ENCODE measurements around the gene COL4A6.

The COL4A6 gene

GRCh38 chrX:108268434-108269080 lies 169.7 kb downstream of the COL4A6 start:
- no peak overlapping the region for H3K27ac ChIP-seq (ENCODE audit: low read depth, low read length)

GRCh38 chrX:108267557-108267956 lies 170.7 kb downstream of the COL4A6 start:
- Histone ChIP-seq H3K27me3 (ENCODE audit: control insufficient read depth, low read length) (no peaks in the 10 kb centered on the region), H3K9me2 (replicated peaks; ENCODE audit: control insufficient read depth, low read length) (no peaks in the 10 kb centered on the region), H3F3A (ENCODE audit: control insufficient read depth, insufficient read depth) (no peaks in the 10 kb centered on the region), H3K27ac (ENCODE audit: low read depth, low read length) (no peak overlapping the region), H3K4me1 (ENCODE audit: control insufficient read depth, low read length) (no peaks in the 10 kb centered on the region), H3K4me3 (ENCODE audit: low read length) (no peak overlapping the region), H3K9me3 (ENCODE audit: control insufficient read depth, insufficient read depth, low read length) (no peaks in the 10 kb centered on the region), H3K36me3 (ENCODE audit: control insufficient read depth, low read length) (no peaks in the 10 kb centered on the region), H3K79me2 (ENCODE audit: control insufficient read depth, low read length) (no peaks in the 10 kb centered on the region), H3K4me2 (ENCODE audit: low read length) (no peak overlapping the region), H4K20me1 (ENCODE audit: control insufficient read depth, insufficient read depth, low read depth, low read length) (no peaks in the 10 kb centered on the region)
- TF ChIP-seq EZH2phosphoT487 (IDR thresholded peaks at IDR 0.05; ENCODE audit: borderline replicate concordance, low read length) = no peak
- TF ChIP-seq CTCF (IDR thresholded peaks at IDR 0.05; ENCODE audit: low read depth, low read length, poor library complexity, severe bottlenecking) = no peak

More at GRCh38 chrX:108268434-108269080, 169.7 kb downstream of the COL4A6 start:
- Histone ChIP-seq H3K9me3 (ENCODE audit: control insufficient read depth, insufficient read depth, low read length) (no peaks in the 10 kb centered on the region), H3K9me2 (replicated peaks; ENCODE audit: control insufficient read depth, low read length) (no peaks in the 10 kb centered on the region), H3K79me2 (ENCODE audit: control insufficient read depth, low read length) (no peaks in the 10 kb centered on the region), H3K36me3 (ENCODE audit: control insufficient read depth, low read length) (no peaks in the 10 kb centered on the region), H3K4me1 (ENCODE audit: control insufficient read depth, low read length) (no peaks in the 10 kb centered on the region), H4K20me1 (ENCODE audit: control insufficient read depth, insufficient read depth, low read depth, low read length) (no peaks in the 10 kb centered on the region), H3F3A (ENCODE audit: control insufficient read depth, insufficient read depth) (no peaks in the 10 kb centered on the region), H3K27me3 (ENCODE audit: control insufficient read depth, low read length) (no peaks in the 10 kb centered on the region), H3K4me2 (ENCODE audit: low read length) (no peak overlapping the region), H3K4me3 (ENCODE audit: low read length) (no peak overlapping the region)
- no peak for TF ChIP-seq EZH2phosphoT487 (IDR thresholded peaks at IDR 0.05; ENCODE audit: borderline replicate concordance, low read length)

- Histone ChIP-seq H3K9me3 (ENCODE audit: control insufficient read depth, insufficient read depth, low read length) (no peaks in the 10 kb centered on the region), H3K9me2 (replicated peaks; ENCODE audit: control insufficient read depth, low read length) (no peaks in the 10 kb centered on the region), H4K20me1 (ENCODE audit: control insufficient read depth, insufficient read depth, low read depth, low read length) (no peaks in the 10 kb centered on the region), H3K79me2 (ENCODE audit: control insufficient read depth, low read length) (no peaks in the 10 kb centered on the region), H3K27me3 (ENCODE audit: control insufficient read depth, low read length) (no peaks in the 10 kb centered on the region), H3K36me3 (ENCODE audit: control insufficient read depth, low read length) (no peaks in the 10 kb centered on the region), H3K4me2 (ENCODE audit: low read length) (no peak overlapping the region), H3K27ac (ENCODE audit: low read depth, low read length) (no peak overlapping the region), H3F3A (ENCODE audit: control insufficient read depth, insufficient read depth) (no peaks in the 10 kb centered on the region), H3K4me3 (ENCODE audit: low read length) (no peak overlapping the region), H3K4me1 (ENCODE audit: control insufficient read depth, low read length) (no peaks in the 10 kb centered on the region)
- TF ChIP-seq EZH2phosphoT487 (IDR thresholded peaks at IDR 0.05; ENCODE audit: borderline replicate concordance, low read length) = no peak
- no peak for TF ChIP-seq CTCF (IDR thresholded peaks at IDR 0.05; ENCODE audit: low read depth, low read length, poor library complexity, severe bottlenecking)
Measured at GRCh38 chrX:108264376-108264775, 173.8 kb downstream of the COL4A6 start.

- Histone ChIP-seq H3K4me3 (ENCODE audit: low read length) (no peak overlapping the region), H3K4me1 (ENCODE audit: control insufficient read depth, low read length) (no peaks in the 10 kb centered on the region), H4K20me1 (ENCODE audit: control insufficient read depth, insufficient read depth, low read depth, low read length) (no peaks in the 10 kb centered on the region), H3K27ac (ENCODE audit: low read depth, low read length) (no peak overlapping the region), H3K36me3 (ENCODE audit: control insufficient read depth, low read length) (no peaks in the 10 kb centered on the region), H3K27me3 (ENCODE audit: control insufficient read depth, low read length) (no peaks in the 10 kb centered on the region), H3K4me2 (ENCODE audit: low read length) (no peak overlapping the region), H3K9me3 (ENCODE audit: control insufficient read depth, insufficient read depth, low read length) (no peaks in the 10 kb centered on the region), H3F3A (ENCODE audit: control insufficient read depth, insufficient read depth) (no peaks in the 10 kb centered on the region), H3K79me2 (ENCODE audit: control insufficient read depth, low read length) (no peaks in the 10 kb centered on the region), H3K9me2 (replicated peaks; ENCODE audit: control insufficient read depth, low read length) (no peaks in the 10 kb centered on the region)
- TF ChIP-seq CTCF (IDR thresholded peaks at IDR 0.05; ENCODE audit: low read depth, low read length, poor library complexity, severe bottlenecking) = no peak
- TF ChIP-seq EZH2phosphoT487 (IDR thresholded peaks at IDR 0.05; ENCODE audit: borderline replicate concordance, low read length) = no peak
Measured at GRCh38 chrX:108261549-108262203, 176.5 kb downstream of the COL4A6 start.

All from DOHH2 (cell line).